SJSA1 (cell line): Measurements from ENCODE around the gene CNTRL. TPM values are rescaled to one million over a fixed set of nuclear protein-coding genes. Genes with fewer than 3 reads are reported as not detected.
"Not testable (repeated sequence)": the region's sequence is repeated elsewhere in the genome, so short reads cannot be mapped to it uniquely, and the experiment has no call there.

Experiments
- DNase-seq, 2 experiments: peaks; one replicate each; pipeline ENCODE4 v3.0.0-alpha.2; 2015 to 2020; ENCODE audit warnings: low spot score in 2 of 2, low read depth in 1 of 2
- H3K27ac ChIP-seq: fragments of 250-450 bp; sonication (Bioruptor Pico); 2 replicates; pipeline ENCODE4 v1.5.1; 2020; ENCODE audit warnings: mild to moderate bottlenecking, moderate library complexity
- H3K27me3 ChIP-seq: fragments of 250-450 bp; sonication (Bioruptor Pico); replicated peaks from 2 replicates; pipeline ENCODE4 v1.5.1; 2020; ENCODE audit warnings: mild to moderate bottlenecking, moderate library complexity
- H3K36me3 ChIP-seq: fragments of 250-450 bp; sonication (Bioruptor Pico); 2 replicates; pipeline ENCODE4 v1.5.1; 2020; ENCODE audit warnings: mild to moderate bottlenecking
- H3K4me1 ChIP-seq: fragments of 250-450 bp; sonication (Bioruptor Pico); replicated peaks from 2 replicates; pipeline ENCODE4 v1.6.1; 2021; ENCODE audit warnings: mild to moderate bottlenecking
- H3K4me3 ChIP-seq: fragments of 250-450 bp; sonication (Bioruptor Pico); 2 replicates; pipeline ENCODE4 v1.5.1; 2020; ENCODE audit warnings: mild to moderate bottlenecking
- H3K9me3 ChIP-seq: fragments of 250-450 bp; sonication (Bioruptor Pico); replicated peaks from 2 replicates; pipeline ENCODE4 v1.5.1; 2020; ENCODE audit warnings: mild to moderate bottlenecking
- total RNA-seq: library from RNA; depleted of rRNA; stranded (reverse); fragments of >200 nt; shearing (Covaris generic); gene quantifications from 2 replicates; pipeline ENCODE4 v1.2.3, GENCODE V29; 2014; rRNA removed

CNTRL gene
- 17.2 and 17.7 TPM in 2 replicates for total RNA-seq

GRCh38 chr9:121074370-121075250 lies at the start of gene CNTRL:
Gene CNTRL, plus strand, starts transcription at chr9:121074955. Its CDS starts 13,372 bp downstream, at chr9:121088327.
- no peaks in the 10 kb centered on the region for H3K27me3 ChIP-seq
- H3K4me1 ChIP-seq: peaks cover 14% of the 10 kb centered on the region
- peaks cover 3% of the 10 kb centered on the region; the same call in 1 of the 2 replicates for H3K36me3 ChIP-seq
- H3K4me3 ChIP-seq: peak within 1 kb of the TSS; percentile 70
- no peaks in the 10 kb centered on the region for H3K9me3 ChIP-seq
- peak; percentile 92 to 94 for DNase-seq
- H3K27ac ChIP-seq: peak within 1 kb of the TSS; percentile 94

- H3K9me3 ChIP-seq: no peaks in the 10 kb centered on the region
These were observed 48.5 kb upstream of the CNTRL start for GRCh38 chr9:121026260-121026691.

GRCh38 chr9:121026768-121027167 lies 48.0 kb upstream of the CNTRL start:
- Histone ChIP-seq H3K36me3 (no peaks in the 10 kb centered on the region), H3K27ac (no peak overlapping the region), H3K9me3 (no peaks in the 10 kb centered on the region), H3K4me3 (no peak overlapping the region), H3K27me3 (no peaks in the 10 kb centered on the region), H3K4me1 (no peaks in the 10 kb centered on the region)
- DNase-seq: no peak

More at GRCh38 chr9:121026260-121026691, 48.5 kb upstream of the CNTRL start:
- no peak for DNase-seq
- H3K36me3 ChIP-seq: no peaks in the 10 kb centered on the region
- H3K27me3 ChIP-seq: no peaks in the 10 kb centered on the region
- H3K4me3 ChIP-seq: no peak overlapping the region
- H3K27ac ChIP-seq: no peak overlapping the region
- no peaks in the 10 kb centered on the region for H3K4me1 ChIP-seq

- H3K9me3 ChIP-seq, H3K27ac ChIP-seq, H3K27me3 ChIP-seq, H3K4me3 ChIP-seq, DNase-seq, H3K4me1 ChIP-seq, H3K36me3 ChIP-seq: not testable (repeated sequence)
These were observed 46.5 kb upstream of the CNTRL start for GRCh38 chr9:121028285-121028684.

GRCh38 chr9:121029469-121029868 lies 45.3 kb upstream of the CNTRL start:
- Histone ChIP-seq H3K36me3 (no peaks in the 10 kb centered on the region), H3K4me1 (no peaks in the 10 kb centered on the region), H3K27me3 (no peaks in the 10 kb centered on the region), H3K4me3 (no peak overlapping the region), H3K9me3 (no peaks in the 10 kb centered on the region), H3K27ac (no peak overlapping the region)
- no peak for DNase-seq

- Histone ChIP-seq H3K27me3 (no peaks in the 10 kb centered on the region), H3K9me3 (no peaks in the 10 kb centered on the region), H3K36me3 (no peaks in the 10 kb centered on the region), H3K4me1 (no peaks in the 10 kb centered on the region), H3K4me3 (no peak overlapping the region), H3K27ac (no peak overlapping the region)
- DNase-seq: no peak
These were observed 40.2 kb upstream of the CNTRL start for GRCh38 chr9:121034529-121034928.

- H3K27me3 ChIP-seq, H3K4me1 ChIP-seq, H3K27ac ChIP-seq, DNase-seq, H3K4me3 ChIP-seq, H3K9me3 ChIP-seq, H3K36me3 ChIP-seq: not testable (repeated sequence)
These were observed 39.0 kb upstream of the CNTRL start for GRCh38 chr9:121035717-121036116.

GRCh38 chr9:121038362-121038761 lies 36.4 kb upstream of the CNTRL start:
- Histone ChIP-seq H3K27ac (no peak overlapping the region), H3K9me3 (no peaks in the 10 kb centered on the region), H3K4me1 (no peaks in the 10 kb centered on the region), H3K36me3 (no peaks in the 10 kb centered on the region), H3K27me3 (no peaks in the 10 kb centered on the region), H3K4me3 (no peak overlapping the region)
- no peak for DNase-seq

GRCh38 chr9:121038804-121039203 lies 36.0 kb upstream of the CNTRL start:
- no peaks in the 10 kb centered on the region for H3K9me3 ChIP-seq
- no peaks in the 10 kb centered on the region for H3K36me3 ChIP-seq
- no peak overlapping the region for H3K4me3 ChIP-seq
- H3K27me3 ChIP-seq: no peaks in the 10 kb centered on the region
- no peak overlapping the region for H3K27ac ChIP-seq
- no peak for DNase-seq
- H3K4me1 ChIP-seq: no peaks in the 10 kb centered on the region

- Histone ChIP-seq H3K27ac (no peak overlapping the region), H3K27me3 (no peaks in the 10 kb centered on the region), H3K36me3 (no peaks in the 10 kb centered on the region), H3K4me3 (no peak overlapping the region), H3K4me1 (no peaks in the 10 kb centered on the region), H3K9me3 (no peaks in the 10 kb centered on the region)
- DNase-seq: no peak
These were observed 26.6 kb upstream of the CNTRL start for GRCh38 chr9:121048175-121048574.

GRCh38 chr9:121048618-121049017 lies 26.1 kb upstream of the CNTRL start:
- Histone ChIP-seq H3K36me3 (no peaks in the 10 kb centered on the region), H3K27ac (no peak overlapping the region), H3K4me3 (no peak overlapping the region), H3K27me3 (no peaks in the 10 kb centered on the region), H3K4me1 (no peaks in the 10 kb centered on the region), H3K9me3 (no peaks in the 10 kb centered on the region)
- DNase-seq: no peak

- no peak within 1 kb of the TSS for H3K4me3 ChIP-seq
- no peaks in the 10 kb centered on the region for H3K4me1 ChIP-seq
- no peaks in the 10 kb centered on the region for H3K9me3 ChIP-seq
- H3K36me3 ChIP-seq: no peaks in the 10 kb centered on the region
- no peak within 1 kb of the TSS for H3K27ac ChIP-seq
- no peaks in the 10 kb centered on the region for H3K27me3 ChIP-seq
- DNase-seq: no peak
These were observed 24.4 kb upstream of the CNTRL start, which contains the start of gene C5 for GRCh38 chr9:121050128-121050988. Gene C5, minus strand, starts transcription at chr9:121050275. Its CDS starts 29 bp downstream, at chr9:121050246.

- no peak overlapping the region for H3K4me3 ChIP-seq
- DNase-seq: no peak
- H3K9me3 ChIP-seq: no peaks in the 10 kb centered on the region
- H3K27me3 ChIP-seq: no peaks in the 10 kb centered on the region
- no peak overlapping the region for H3K27ac ChIP-seq
- no peaks in the 10 kb centered on the region for H3K4me1 ChIP-seq
- H3K36me3 ChIP-seq: no peaks in the 10 kb centered on the region
These were observed 21.2 kb upstream of the CNTRL start for GRCh38 chr9:121053544-121053943.
